ENCODE data around the gene DEFB126.
"Not testable (repeated sequence)": the region's sequence is repeated elsewhere in the genome, so short reads cannot be mapped to it uniquely, and the experiment has no call there.

The DEFB126 gene

GRCh38 chr20:142290-142689, at the start of gene DEFB126:
Gene DEFB126, plus strand, starts transcription at chr20:142590. Its CDS starts 39 bp downstream, at chr20:142629.
- no peak within 1 kb of the TSS for H3K27ac ChIP-seq
- no peak for TF ChIP-seq CTCF (IDR thresholded peaks at IDR 0.05)
- no peak within 1 kb of the TSS for H3K4me3 ChIP-seq
- no peak for DNase-seq (ENCODE audit: low spot score)

- no peak overlapping the region for H3K4me3 ChIP-seq
- no peak for TF ChIP-seq CTCF (IDR thresholded peaks at IDR 0.05)
- no peak overlapping the region for H3K27ac ChIP-seq
- DNase-seq (ENCODE audit: low spot score), result no peak
Measured at GRCh38 chr20:93641-94040, 48.7 kb upstream of the DEFB126 start.

- no peak for TF ChIP-seq CTCF (IDR thresholded peaks at IDR 0.05)
- no peak for DNase-seq (ENCODE audit: low spot score)
- H3K4me3 ChIP-seq, result no peak overlapping the region
- no peak overlapping the region for H3K27ac ChIP-seq
Measured at GRCh38 chr20:95215-95614, 47.2 kb upstream of the DEFB126 start.

GRCh38 chr20:97691-98090, 44.7 kb upstream of the DEFB126 start:
- not testable (repeated sequence) for H3K4me3 ChIP-seq; DNase-seq (ENCODE audit: low spot score); H3K27ac ChIP-seq

GRCh38 chr20:101975-102374, 40.4 kb upstream of the DEFB126 start:
- no peak for DNase-seq (ENCODE audit: low spot score)
- Histone ChIP-seq H3K4me3 (no peak overlapping the region), H3K27ac (no peak overlapping the region)
- TF ChIP-seq CTCF (IDR thresholded peaks at IDR 0.05), result no peak

- H3K4me3 ChIP-seq, result no peak overlapping the region
- no peak for TF ChIP-seq CTCF (IDR thresholded peaks at IDR 0.05)
- DNase-seq (ENCODE audit: low spot score), result no peak
- H3K27ac ChIP-seq, result no peak overlapping the region
Measured at GRCh38 chr20:103456-103855, 38.9 kb upstream of the DEFB126 start.

- Histone ChIP-seq H3K4me3 (no peak overlapping the region), H3K27ac (no peak overlapping the region)
- DNase-seq (ENCODE audit: low spot score), result no peak
- TF ChIP-seq CTCF (IDR thresholded peaks at IDR 0.05), result no peak
Measured at GRCh38 chr20:112396-112795, 30.0 kb upstream of the DEFB126 start.

- no peak for TF ChIP-seq CTCF (IDR thresholded peaks at IDR 0.05)
- no peak overlapping the region for H3K27ac ChIP-seq
- no peak overlapping the region for H3K4me3 ChIP-seq
- DNase-seq (ENCODE audit: low spot score), result no peak
Measured at GRCh38 chr20:117518-117917, 24.9 kb upstream of the DEFB126 start.

- DNase-seq (ENCODE audit: low spot score); H3K4me3 ChIP-seq; H3K27ac ChIP-seq: not testable (repeated sequence)
Measured at GRCh38 chr20:129786-130323, 12.5 kb upstream of the DEFB126 start.
